T47D (cell line): ENCODE data around the gene EXOC4.

ENCODE experiments used
- DNase-seq, 2 experiments: peaks; one replicate each; pipeline versions ENCODE4 v3.0.0 to v3.0.0-alpha.2; 2011 to 2012; ENCODE audit warnings: low read depth in 1 of 2, low spot score in 1 of 2
- JUND ChIP-seq: IDR thresholded peaks from 2 replicates; pipeline ENCODE4 v1.6.1; 2012; ENCODE audit warnings: low read depth
- in situ Hi-C: cut with HindIII; loops from 2 replicates; pipeline ENCODE4 v1.10.0; 2016; ENCODE audit warnings: low sequenced_read_pairs, low pct_unique_long_range_greater_than_20kb

Gene EXOC4

GRCh38 chr7:133290041-133290440, 37.2 kb downstream of the EXOC4 start:
- in situ Hi-C loops, result no loop called here
- no peak for DNase-seq
- no peak for TF ChIP-seq JUND

GRCh38 chr7:133290676-133291333, 37.9 kb downstream of the EXOC4 start:
- in situ Hi-C loops, result no loop called here
- DNase-seq, result no peak
- TF ChIP-seq JUND, result no peak

GRCh38 chr7:133292631-133293030, 39.8 kb downstream of the EXOC4 start:
- TF ChIP-seq JUND, result no peak
- DNase-seq, result no peak
- in situ Hi-C loops, result no loop called here

- no peak for DNase-seq
- in situ Hi-C loops, result no loop called here
- no peak for TF ChIP-seq JUND
Observed at GRCh38 chr7:133293384-133294160, 40.7 kb downstream of the EXOC4 start.

GRCh38 chr7:133294234-133294633, 41.4 kb downstream of the EXOC4 start:
- no peak for DNase-seq
- in situ Hi-C loops, result no loop called here
- TF ChIP-seq JUND, result no peak

- DNase-seq, result no peak
- TF ChIP-seq JUND, result no peak
- in situ Hi-C loops, result no loop called here
Observed at GRCh38 chr7:133295484-133295883, 42.6 kb downstream of the EXOC4 start.

GRCh38 chr7:133297093-133297492, 44.2 kb downstream of the EXOC4 start:
- TF ChIP-seq JUND, result no peak
- in situ Hi-C loops, result no loop called here
- DNase-seq, result no peak

GRCh38 chr7:133298080-133298479, 45.2 kb downstream of the EXOC4 start:
- DNase-seq, result no peak
- TF ChIP-seq JUND, result no peak
- in situ Hi-C loops, result no loop called here

- no peak for DNase-seq
- TF ChIP-seq JUND, result no peak
- in situ Hi-C loops, result no loop called here
Observed at GRCh38 chr7:133299676-133300075, 46.8 kb downstream of the EXOC4 start.

- in situ Hi-C loops, result no loop called here
- no peak for TF ChIP-seq JUND
- DNase-seq, result no peak
Observed at GRCh38 chr7:133300088-133300487, 47.2 kb downstream of the EXOC4 start.

- no peak for DNase-seq
- TF ChIP-seq JUND, result no peak
- in situ Hi-C loops, result no loop called here
Observed at GRCh38 chr7:133300811-133301210, 47.9 kb downstream of the EXOC4 start.

GRCh38 chr7:133301444-133301843, 48.6 kb downstream of the EXOC4 start:
- in situ Hi-C loops, result no loop called here
- TF ChIP-seq JUND, result no peak
- no peak for DNase-seq

GRCh38 chr7:133303372-133303771, 50.5 kb downstream of the EXOC4 start:
- DNase-seq, result no peak
- no peak for TF ChIP-seq JUND
- in situ Hi-C loops, result no loop called here
